Measurements from ENCODE around the gene SRGAP2C.
"Not testable (repeated sequence)": the region's sequence is repeated elsewhere in the genome, so short reads cannot be mapped to it uniquely, and the experiment has no call there.

DNA sequence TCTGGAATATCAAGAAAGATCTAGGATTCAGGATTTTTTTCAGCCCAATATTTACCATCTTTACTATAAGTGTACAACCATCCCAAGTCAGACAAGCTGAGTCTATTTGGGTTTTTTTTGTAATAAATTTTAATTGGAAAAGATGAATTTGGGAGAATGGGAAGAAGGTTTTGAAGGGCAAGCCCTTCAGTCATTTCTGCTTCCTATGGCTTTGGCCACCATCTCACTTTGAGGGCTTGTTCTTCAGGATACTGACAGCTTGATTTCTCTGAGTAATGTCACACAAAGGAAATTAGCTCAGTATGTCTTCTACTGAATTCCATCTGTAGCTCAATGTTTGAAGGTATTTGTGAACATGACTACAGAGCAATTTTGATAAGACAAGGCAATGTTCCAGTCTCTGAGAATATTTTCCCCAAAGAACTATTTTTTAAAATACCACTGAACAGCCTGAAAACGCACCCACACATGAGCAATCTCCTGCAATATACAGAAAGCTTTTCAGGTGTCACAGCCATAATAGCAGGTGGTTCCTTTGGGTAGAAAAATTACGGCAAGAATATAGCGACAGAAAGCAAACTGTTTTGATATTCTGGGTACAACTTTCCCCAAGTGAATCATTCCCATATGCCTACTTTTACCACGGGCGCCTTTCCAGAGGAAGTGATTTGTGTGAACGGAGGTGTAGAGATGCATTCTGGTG is 23.4 kb upstream of the SRGAP2C start:
- not testable (repeated sequence) for TF ChIP-seq CTCF, POLR2AphosphoS5 (IDR thresholded peaks at IDR 0.05)
